Neural cell (in vitro differentiated cells): Measurements from ENCODE around the gene TMEM19.

Experiments used
- TAF1 ChIP-seq: IDR thresholded peaks from 2 replicates; pipeline ENCODE4 v1.6.1; 2012; ENCODE audit warnings: low read depth
- TF ChIP-seq, protein P1 (sequence below): fragments of 450-650 bp; IDR thresholded peaks from 2 replicates; pipeline ENCODE4 v1.5.1; 2014; ENCODE audit warnings: antibody characterized with exemption, mild to moderate bottlenecking, moderate library complexity; ENCODE audit not compliant: poor library complexity, severe bottlenecking

DNA sequence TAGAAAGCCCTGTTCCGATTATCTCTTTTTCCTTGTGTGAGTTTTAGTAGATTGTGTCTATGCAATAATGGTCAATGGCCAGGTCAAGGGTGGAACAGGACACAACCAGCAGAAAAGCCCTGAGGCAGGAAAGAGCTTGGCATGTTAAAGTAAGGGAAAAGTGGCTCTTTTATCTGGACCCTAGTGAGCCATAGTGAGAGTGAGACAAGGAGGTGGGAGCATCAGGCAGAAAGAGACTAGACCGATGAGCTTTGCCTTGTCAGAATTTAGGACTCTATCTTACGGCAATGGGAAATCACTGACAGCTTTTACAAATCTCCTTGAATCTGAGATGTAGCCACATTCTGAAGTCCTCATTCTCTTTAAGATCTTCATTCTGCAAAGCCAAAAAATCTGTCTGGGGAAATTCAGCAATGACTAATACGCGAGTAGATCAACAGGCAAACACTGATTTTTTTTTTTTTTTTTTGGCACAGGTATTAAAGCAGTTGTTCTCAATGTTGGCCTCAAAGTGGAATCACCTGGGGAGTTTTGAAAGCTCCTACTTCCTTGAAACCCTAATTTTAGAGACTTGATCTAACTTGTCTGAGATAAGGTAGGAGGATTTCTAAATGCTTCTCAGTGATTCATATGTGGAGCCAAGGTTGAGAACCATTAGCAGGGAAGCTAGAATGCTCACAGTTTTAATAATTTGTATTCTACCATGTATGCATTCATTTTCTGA is 33.9 kb downstream of the TMEM19 start:
- TF ChIP-seq, protein P1, sequence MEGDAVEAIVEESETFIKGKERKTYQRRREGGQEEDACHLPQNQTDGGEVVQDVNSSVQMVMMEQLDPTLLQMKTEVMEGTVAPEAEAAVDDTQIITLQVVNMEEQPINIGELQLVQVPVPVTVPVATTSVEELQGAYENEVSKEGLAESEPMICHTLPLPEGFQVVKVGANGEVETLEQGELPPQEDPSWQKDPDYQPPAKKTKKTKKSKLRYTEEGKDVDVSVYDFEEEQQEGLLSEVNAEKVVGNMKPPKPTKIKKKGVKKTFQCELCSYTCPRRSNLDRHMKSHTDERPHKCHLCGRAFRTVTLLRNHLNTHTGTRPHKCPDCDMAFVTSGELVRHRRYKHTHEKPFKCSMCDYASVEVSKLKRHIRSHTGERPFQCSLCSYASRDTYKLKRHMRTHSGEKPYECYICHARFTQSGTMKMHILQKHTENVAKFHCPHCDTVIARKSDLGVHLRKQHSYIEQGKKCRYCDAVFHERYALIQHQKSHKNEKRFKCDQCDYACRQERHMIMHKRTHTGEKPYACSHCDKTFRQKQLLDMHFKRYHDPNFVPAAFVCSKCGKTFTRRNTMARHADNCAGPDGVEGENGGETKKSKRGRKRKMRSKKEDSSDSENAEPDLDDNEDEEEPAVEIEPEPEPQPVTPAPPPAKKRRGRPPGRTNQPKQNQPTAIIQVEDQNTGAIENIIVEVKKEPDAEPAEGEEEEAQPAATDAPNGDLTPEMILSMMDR = no peak
- no peak for TF ChIP-seq TAF1
